A673 (cell line): ENCODE measurements around the gene SYTL3. TPM values are rescaled to one million over a fixed set of nuclear protein-coding genes. Genes with fewer than 3 reads are reported as not detected.

Source experiments
- BruUV-seq: library from RNA; stranded (reverse); fragments of 400-500 nt; replicated peaks from 2 replicates; lab custom pipeline; 2021; lab: Mats Ljungman, UMichigan
- CTCF ChIA-PET: fragments of 300-600 bp; sonication (Branson Sonifier 250); formaldehyde crosslinking; loops from one replicate; lab custom pipeline; 2022; ENCODE audit warnings: antibody characterized with exemption; lab: Charles Lee
- POLR2A ChIA-PET: fragments of 300-600 bp; sonication (Branson Sonifier 250); formaldehyde crosslinking; loops from one replicate; lab custom pipeline; 2022; ENCODE audit warnings: antibody characterized with exemption; ENCODE audit not compliant: low non-redundant PET; lab: Charles Lee
- DNase-seq: peaks from one replicate; pipeline ENCODE4 v3.0.0-alpha.2; 2015; ENCODE audit warnings: low spot score
- H3K27ac ChIP-seq: fragments of 200-600 bp; sonication (generic); 2 replicates; pipeline ENCODE4 v1.5.1; 2016; ENCODE audit warnings: mixed run types, low read depth, mild to moderate bottlenecking, mixed read lengths, antibody characterized with exemption, low read length; ENCODE audit not compliant: poor library complexity, severe bottlenecking
- H3K27me3 ChIP-seq: fragments of 200-600 bp; sonication (generic); replicated peaks from 2 replicates; pipeline ENCODE4 v1.6.1; 2017; ENCODE audit warnings: mixed run types, low read depth, mild to moderate bottlenecking, mixed read lengths, antibody characterized with exemption, low read length; ENCODE audit not compliant: insufficient read depth, poor library complexity
- H3K36me3 ChIP-seq: fragments of 200-600 bp; sonication (generic); 2 replicates; pipeline ENCODE4 v1.6.1; 2016; ENCODE audit warnings: mixed run types, mild to moderate bottlenecking, mixed read lengths, antibody characterized with exemption, low read length; ENCODE audit not compliant: insufficient read depth, poor library complexity, severe bottlenecking
- H3K4me1 ChIP-seq: fragments of 200-600 bp; sonication (generic); 2 replicates; pipeline ENCODE4 v1.6.1; 2017; ENCODE audit warnings: mixed run types, mild to moderate bottlenecking, mixed read lengths, antibody characterized with exemption, low read length; ENCODE audit not compliant: insufficient read depth, poor library complexity, severe bottlenecking
- H3K4me3 ChIP-seq: fragments of 200-600 bp; sonication (generic); 2 replicates; pipeline ENCODE4 v1.5.1; 2016; ENCODE audit warnings: low read depth, mixed run types, mild to moderate bottlenecking, mixed read lengths, low read length; ENCODE audit not compliant: poor library complexity, severe bottlenecking
- H3K9me3 ChIP-seq: fragments of 200-600 bp; sonication (generic); 2 replicates; pipeline ENCODE4 v1.6.1; 2016; ENCODE audit warnings: mixed run types, low read depth, mild to moderate bottlenecking, mixed read lengths, antibody characterized with exemption, low read length; ENCODE audit not compliant: poor library complexity, severe bottlenecking
- EZH2 ChIP-seq: fragments of 200-600 bp; sonication (generic); IDR thresholded peaks from 2 replicates; pipeline ENCODE4 v1.6.1; 2017; ENCODE audit warnings: borderline replicate concordance, low read depth, mild to moderate bottlenecking, mixed read lengths, antibody characterized with exemption, low read length; ENCODE audit not compliant: poor library complexity, severe bottlenecking
- intact Hi-C: fragments of 100-400 bp; cut with micrococcal nuclease; formaldehyde crosslinking; loops from one replicate; pipeline ENCODE4 v1.10.0; 2022; ENCODE audit not compliant: unreplicated experiment
- total RNA-seq: library from RNA; stranded (reverse); gene quantifications from 2 replicates; pipeline ENCODE4 v1.2.3, GENCODE V29; 2021
- TF ChIP-seq, protein P1 (sequence below): fragments of 300-800, 200-600 bp; sonication (generic); conservative IDR thresholded peaks from 2 replicates; pipeline ENCODE4 v1.5.1; 2017; ENCODE audit warnings: low read depth, mild to moderate bottlenecking, antibody characterized with exemption, low read length, moderate library complexity, mixed read lengths

Gene SYTL3
- total RNA-seq, 1 experiment from 2014 or later, result 0.82 TPM

DNA sequence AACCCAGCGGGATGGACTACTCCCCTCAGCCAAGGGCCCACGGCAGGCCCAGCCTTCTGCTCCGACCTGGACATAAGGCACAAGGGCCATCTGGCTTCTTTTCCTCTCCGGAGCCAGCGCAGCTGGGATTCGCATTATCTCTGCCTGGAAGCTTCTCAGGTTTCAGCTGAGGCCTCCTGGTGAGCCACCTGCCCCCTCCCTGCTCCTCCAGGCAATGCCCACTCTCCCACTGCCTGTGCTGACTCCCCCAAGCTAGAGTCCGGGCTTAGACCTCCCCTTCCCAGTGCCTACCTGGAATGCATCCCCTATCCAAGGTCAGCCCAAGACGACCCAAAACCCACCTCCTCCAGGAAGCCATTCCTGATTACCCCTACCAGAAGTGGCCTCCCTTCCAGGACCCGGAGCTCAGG, 108.6 kb downstream of the SYTL3 start:
- no peak overlapping the region for H3K27ac ChIP-seq
- POLR2A ChIA-PET, result no interaction called here
- no peaks in the 10 kb centered on the region for H3K27me3 ChIP-seq
- no TSS peak for BruUV-seq
- H3K4me1 ChIP-seq, result peaks cover 8% of the 10 kb centered on the region
- no peak for DNase-seq
- TF ChIP-seq, protein P1, sequence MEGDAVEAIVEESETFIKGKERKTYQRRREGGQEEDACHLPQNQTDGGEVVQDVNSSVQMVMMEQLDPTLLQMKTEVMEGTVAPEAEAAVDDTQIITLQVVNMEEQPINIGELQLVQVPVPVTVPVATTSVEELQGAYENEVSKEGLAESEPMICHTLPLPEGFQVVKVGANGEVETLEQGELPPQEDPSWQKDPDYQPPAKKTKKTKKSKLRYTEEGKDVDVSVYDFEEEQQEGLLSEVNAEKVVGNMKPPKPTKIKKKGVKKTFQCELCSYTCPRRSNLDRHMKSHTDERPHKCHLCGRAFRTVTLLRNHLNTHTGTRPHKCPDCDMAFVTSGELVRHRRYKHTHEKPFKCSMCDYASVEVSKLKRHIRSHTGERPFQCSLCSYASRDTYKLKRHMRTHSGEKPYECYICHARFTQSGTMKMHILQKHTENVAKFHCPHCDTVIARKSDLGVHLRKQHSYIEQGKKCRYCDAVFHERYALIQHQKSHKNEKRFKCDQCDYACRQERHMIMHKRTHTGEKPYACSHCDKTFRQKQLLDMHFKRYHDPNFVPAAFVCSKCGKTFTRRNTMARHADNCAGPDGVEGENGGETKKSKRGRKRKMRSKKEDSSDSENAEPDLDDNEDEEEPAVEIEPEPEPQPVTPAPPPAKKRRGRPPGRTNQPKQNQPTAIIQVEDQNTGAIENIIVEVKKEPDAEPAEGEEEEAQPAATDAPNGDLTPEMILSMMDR, result no peak
- TF ChIP-seq EZH2, result no peak
- no peaks in the 10 kb centered on the region for H3K9me3 ChIP-seq
- intact Hi-C loops, result no loop called here
- CTCF ChIA-PET, result no interaction called here
- H3K36me3 ChIP-seq, result no peaks in the 10 kb centered on the region
- no peak overlapping the region for H3K4me3 ChIP-seq

DNA sequence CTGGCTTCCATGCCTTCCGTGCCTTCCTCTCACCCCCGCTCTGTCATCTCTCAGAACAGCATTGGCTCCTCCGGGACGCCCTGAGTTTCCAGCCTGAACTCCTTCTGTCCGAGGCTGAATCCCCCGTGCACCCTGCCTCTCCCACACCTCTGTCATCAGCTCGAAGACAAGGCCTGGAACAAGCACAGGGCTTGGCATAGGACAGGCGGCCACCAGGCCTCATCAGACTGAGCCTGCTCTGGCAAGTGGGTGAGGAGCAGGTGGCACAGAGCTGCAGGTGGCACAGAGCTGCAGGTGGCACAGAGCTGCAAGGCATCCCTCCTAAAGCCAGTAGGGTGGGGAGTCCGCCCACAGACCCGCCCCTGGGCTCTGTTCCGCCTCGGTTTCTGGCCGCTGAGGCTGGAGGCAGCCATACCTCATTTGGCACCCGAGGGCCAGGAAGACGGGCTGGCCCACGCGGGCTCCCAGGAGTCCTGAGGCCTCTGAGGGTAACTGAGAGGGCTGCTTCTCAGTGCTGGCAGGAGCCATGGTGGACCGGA, 109.2 kb downstream of the SYTL3 start:
- POLR2A ChIA-PET, result no interaction called here
- no peaks in the 10 kb centered on the region for H3K27me3 ChIP-seq
- H3K4me1 ChIP-seq, result peaks cover 2% of the 10 kb centered on the region

DNA sequence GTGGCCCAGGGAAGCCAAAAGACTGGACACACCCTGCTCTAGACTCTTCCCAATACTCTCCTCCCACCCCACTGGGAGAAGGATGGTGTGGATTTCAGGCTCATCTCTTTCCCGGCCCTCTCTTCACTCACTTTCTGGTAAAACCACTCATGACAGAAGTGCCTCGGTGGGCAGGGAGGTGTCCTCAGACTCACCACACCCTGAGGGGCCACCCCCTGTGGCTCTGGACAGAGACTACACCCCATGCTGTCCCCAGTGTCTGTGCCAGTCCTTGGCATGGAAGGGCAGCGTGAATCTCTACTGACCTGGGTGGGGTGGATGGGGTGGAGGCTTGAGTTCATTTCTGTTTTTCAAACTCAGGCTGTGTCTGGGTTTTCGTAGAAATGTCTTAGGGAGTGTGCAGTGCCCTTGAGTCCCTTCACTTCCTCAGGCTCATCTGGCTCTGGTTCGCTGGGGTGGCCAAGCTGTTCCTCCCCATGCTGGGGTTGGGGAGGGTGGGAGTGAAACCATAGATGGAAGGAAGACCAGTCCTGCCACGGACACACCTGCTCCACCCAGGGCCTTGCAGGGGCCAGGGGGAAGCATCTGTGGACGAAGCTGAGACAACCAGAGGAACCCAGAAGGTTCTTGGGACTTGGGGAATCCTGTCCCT, 110.2 kb downstream of the SYTL3 start:
- peaks cover 4% of the 10 kb centered on the region for H3K36me3 ChIP-seq
- H3K27ac ChIP-seq, result no peak overlapping the region
- DNase-seq, result no peak
- no peaks in the 10 kb centered on the region for H3K9me3 ChIP-seq
- no peaks in the 10 kb centered on the region for H3K27me3 ChIP-seq
- H3K4me3 ChIP-seq, result no peak overlapping the region
- ChIA-PET CTCF (interaction anchor here (1.0 kb wide), 1 partner anchor 42 kb away, joined by 3 read pairs; no protein-coding TSS in a partner anchor), POLR2A (no interaction called here)
- no peaks in the 10 kb centered on the region for H3K4me1 ChIP-seq
- BruUV-seq, result no TSS peak
- TF ChIP-seq, protein P1, result no peak
- TF ChIP-seq EZH2, result no peak
- intact Hi-C loops, result no loop called here

More for the DNA sequence above, 109.2 kb downstream of the SYTL3 start:
- Histone ChIP-seq H3K36me3 (no peaks in the 10 kb centered on the region), H3K27ac (no peak overlapping the region), H3K4me3 (no peak overlapping the region), H3K9me3 (no peaks in the 10 kb centered on the region)
- intact Hi-C loops, result no loop called here
- CTCF ChIA-PET, result interaction anchor here (1.0 kb wide), 1 partner anchor 41 kb away, joined by 3 read pairs; no protein-coding TSS in a partner anchor
- TF ChIP-seq, protein P1, result no peak
- TF ChIP-seq EZH2, result no peak
- DNase-seq, result no peak
- no TSS peak for BruUV-seq
